GM19043 (cell line): ENCODE data around the gene PLCG2.

Source experiments
- ATAC-seq: cut with Tn5 transposase; IDR thresholded peaks from one replicate; pipeline ENCODE4 v1.9.1; 2021; ENCODE audit warnings: low read depth; ENCODE audit not compliant: unreplicated experiment

PLCG2 gene

GRCh38 chr16:81813648-81814047, 34.6 kb downstream of the PLCG2 start:
- no peak for ATAC-seq

- no peak for ATAC-seq
Measured at GRCh38 chr16:81814751-81815428, 35.8 kb downstream of the PLCG2 start.

- no peak for ATAC-seq
Measured at GRCh38 chr16:81815429-81815766, 36.3 kb downstream of the PLCG2 start.

- no peak for ATAC-seq
Measured at GRCh38 chr16:81816351-81816750, 37.3 kb downstream of the PLCG2 start.

GRCh38 chr16:81816793-81817210, 37.7 kb downstream of the PLCG2 start:
- no peak for ATAC-seq

- no peak for ATAC-seq
Measured at GRCh38 chr16:81817296-81817695, 38.2 kb downstream of the PLCG2 start.

GRCh38 chr16:81817789-81818567, 38.9 kb downstream of the PLCG2 start:
- no peak for ATAC-seq

GRCh38 chr16:81818568-81818896, 39.4 kb downstream of the PLCG2 start:
- ATAC-seq = no peak

GRCh38 chr16:81818905-81819304, 39.8 kb downstream of the PLCG2 start:
- no peak for ATAC-seq

GRCh38 chr16:81821436-81822128, 42.5 kb downstream of the PLCG2 start:
- ATAC-seq = peak; percentile 46

GRCh38 chr16:81823111-81823510, 44.0 kb downstream of the PLCG2 start:
- ATAC-seq = peak; percentile 55

- no peak for ATAC-seq
Measured at GRCh38 chr16:81823734-81824133, 44.6 kb downstream of the PLCG2 start.

GRCh38 chr16:81826523-81826922, 47.4 kb downstream of the PLCG2 start:
- ATAC-seq = no peak

GRCh38 chr16:81830845-81831540, 51.9 kb downstream of the PLCG2 start:
- ATAC-seq = no peak

GRCh38 chr16:81831722-81832126, 52.6 kb downstream of the PLCG2 start:
- ATAC-seq = peak; percentile 73

GRCh38 chr16:81832801-81833547, 53.9 kb downstream of the PLCG2 start:
- ATAC-seq = no peak

GRCh38 chr16:81833751-81834150, 54.7 kb downstream of the PLCG2 start:
- no peak for ATAC-seq

GRCh38 chr16:81834868-81835267, 55.8 kb downstream of the PLCG2 start:
- ATAC-seq = no peak

GRCh38 chr16:81836279-81837054, 57.4 kb downstream of the PLCG2 start:
- peak; percentile 70 for ATAC-seq

- no peak for ATAC-seq
Measured at GRCh38 chr16:81837312-81837751, 58.2 kb downstream of the PLCG2 start.
